GM23248 (cell line): ENCODE measurements around the gene TSC22D1.

Experiments
- EZH2 ChIP-seq: fragments of 200-600 bp; sonication (generic); IDR thresholded peaks from 2 replicates; pipeline ENCODE4 v1.6.1; 2018; ENCODE audit warnings: antibody characterized with exemption, mild to moderate bottlenecking; ENCODE audit not compliant: insufficient read depth, poor library complexity, severe bottlenecking
- EZH2phosphoT487 ChIP-seq: fragments of 200-600 bp; sonication (generic); IDR thresholded peaks from 2 replicates; pipeline ENCODE4 v1.6.1; 2018; ENCODE audit warnings: antibody characterized with exemption, moderate library complexity, mild to moderate bottlenecking, low read depth; ENCODE audit not compliant: insufficient read depth

DNA sequence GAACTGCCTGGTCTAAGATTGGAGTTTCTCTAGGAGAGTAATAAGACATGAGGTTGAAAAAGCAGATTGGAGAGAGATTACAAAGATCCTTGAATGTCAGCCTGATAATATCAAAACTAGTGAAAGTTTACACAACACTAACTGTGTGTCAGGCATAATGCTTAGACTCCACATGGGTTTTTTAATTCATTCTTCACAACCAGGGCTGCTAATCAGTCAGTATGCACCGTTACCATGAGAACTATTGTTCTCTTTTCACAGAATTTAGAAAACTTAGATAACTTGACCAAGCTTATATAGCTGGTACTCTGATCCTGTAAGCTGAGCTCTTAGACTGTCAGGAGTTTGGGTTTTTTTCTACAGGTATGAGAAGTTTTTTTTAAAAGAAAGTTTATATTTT is 46.6 kb upstream of the TSC22D1 start:
- TF ChIP-seq EZH2 (no peak), EZH2phosphoT487 (no peak)
